Measurements from ENCODE around the gene COL6A2.

The COL6A2 gene

DNA sequence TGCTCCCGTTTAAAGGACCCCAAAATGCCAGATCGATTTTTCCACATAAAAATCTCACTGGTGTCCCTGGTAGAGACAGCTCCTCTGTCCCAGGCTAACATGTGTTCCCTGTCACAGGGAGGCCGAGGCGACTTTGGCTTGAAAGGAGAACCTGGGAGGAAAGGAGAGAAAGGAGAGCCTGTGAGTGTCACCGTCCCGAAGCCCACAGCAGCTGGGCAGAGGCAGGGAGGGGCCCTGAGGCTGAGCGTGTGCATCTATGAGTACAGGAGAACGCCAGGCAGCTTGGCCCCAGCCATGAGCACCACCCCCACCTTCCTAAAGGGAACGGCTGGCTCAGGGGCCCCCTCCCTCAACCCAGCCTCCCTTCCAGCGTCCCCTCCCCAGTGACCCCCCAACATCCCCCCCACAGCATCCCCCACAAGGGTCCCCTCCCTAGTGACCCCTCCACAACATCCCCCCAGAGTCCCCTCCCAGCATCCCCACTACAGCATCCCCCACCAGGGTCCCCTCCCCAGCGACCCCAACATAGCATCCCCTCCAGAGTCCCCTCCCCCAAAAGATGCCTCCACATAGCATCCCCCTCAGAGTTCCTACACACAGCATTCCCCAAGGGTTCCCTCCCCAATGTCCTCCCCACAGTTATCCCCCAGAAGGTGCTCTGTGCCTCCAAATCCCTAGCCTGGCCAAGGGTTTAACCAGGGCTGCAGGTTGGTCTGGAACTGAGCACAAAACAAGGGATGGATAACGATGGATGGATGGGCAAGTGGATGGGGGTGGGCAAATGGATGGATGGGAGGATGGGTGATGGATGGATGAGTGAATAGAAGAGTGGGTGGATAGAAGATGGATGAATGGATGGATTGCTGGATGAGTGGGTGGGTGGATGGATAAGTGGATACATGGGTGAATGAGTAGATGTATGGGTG, 25.1 kb downstream of the COL6A2 start:
- TF ChIP-seq, protein P1, sequence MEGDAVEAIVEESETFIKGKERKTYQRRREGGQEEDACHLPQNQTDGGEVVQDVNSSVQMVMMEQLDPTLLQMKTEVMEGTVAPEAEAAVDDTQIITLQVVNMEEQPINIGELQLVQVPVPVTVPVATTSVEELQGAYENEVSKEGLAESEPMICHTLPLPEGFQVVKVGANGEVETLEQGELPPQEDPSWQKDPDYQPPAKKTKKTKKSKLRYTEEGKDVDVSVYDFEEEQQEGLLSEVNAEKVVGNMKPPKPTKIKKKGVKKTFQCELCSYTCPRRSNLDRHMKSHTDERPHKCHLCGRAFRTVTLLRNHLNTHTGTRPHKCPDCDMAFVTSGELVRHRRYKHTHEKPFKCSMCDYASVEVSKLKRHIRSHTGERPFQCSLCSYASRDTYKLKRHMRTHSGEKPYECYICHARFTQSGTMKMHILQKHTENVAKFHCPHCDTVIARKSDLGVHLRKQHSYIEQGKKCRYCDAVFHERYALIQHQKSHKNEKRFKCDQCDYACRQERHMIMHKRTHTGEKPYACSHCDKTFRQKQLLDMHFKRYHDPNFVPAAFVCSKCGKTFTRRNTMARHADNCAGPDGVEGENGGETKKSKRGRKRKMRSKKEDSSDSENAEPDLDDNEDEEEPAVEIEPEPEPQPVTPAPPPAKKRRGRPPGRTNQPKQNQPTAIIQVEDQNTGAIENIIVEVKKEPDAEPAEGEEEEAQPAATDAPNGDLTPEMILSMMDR (IDR thresholded peaks at IDR 0.05; ENCODE audit: control insufficient read depth, insufficient read depth, low read depth, low read length, missing control alignments) = no peak
- no peak overlapping the region for H3K4me3 ChIP-seq (ENCODE audit: control insufficient read depth, low read depth, low read length)
- no peak for DNase-seq (ENCODE audit: low read depth)

DNA sequence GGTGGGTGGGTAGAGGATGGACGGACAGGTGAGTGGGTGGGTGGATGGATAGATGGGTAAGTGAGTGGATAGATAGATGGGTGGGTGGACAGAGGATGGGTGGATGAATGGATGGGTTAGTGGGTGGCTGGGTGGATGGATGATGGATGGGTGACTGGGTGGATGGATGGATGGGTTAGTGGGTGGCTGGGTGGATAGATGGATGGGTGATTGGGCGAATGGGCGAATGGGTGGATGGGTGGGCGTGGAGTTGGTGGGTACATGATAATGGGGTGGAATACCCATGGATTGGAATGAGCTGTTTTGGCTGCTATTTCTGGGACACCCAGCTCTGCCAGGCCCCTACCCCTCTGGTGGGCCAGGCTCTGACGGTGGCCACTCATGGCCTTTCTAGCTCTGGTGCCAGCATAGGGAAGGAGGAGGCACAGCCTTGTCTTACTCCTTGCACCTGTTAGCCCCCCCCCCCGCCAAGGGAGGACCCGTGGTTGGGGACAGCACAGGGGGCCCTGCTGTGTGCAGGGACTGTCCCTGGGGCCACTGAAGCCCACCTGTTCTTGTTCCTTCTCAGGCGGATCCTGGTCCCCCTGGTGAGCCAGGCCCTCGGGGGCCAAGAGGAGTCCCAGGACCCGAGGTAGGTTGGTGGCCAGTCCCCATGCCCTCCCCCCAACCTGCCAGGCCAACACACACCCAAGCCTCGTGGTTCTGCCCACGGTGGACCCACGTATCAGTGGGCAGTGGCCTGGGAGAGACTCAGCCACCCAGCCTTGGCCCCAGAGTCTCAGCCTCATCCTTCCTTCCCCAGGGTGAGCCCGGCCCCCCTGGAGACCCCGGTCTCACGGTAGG, 26.4 kb downstream of the COL6A2 start:
- no peak for DNase-seq (ENCODE audit: low read depth)
- TF ChIP-seq, protein P1 (IDR thresholded peaks at IDR 0.05; ENCODE audit: control insufficient read depth, insufficient read depth, low read depth, low read length, missing control alignments) = no peak

DNA sequence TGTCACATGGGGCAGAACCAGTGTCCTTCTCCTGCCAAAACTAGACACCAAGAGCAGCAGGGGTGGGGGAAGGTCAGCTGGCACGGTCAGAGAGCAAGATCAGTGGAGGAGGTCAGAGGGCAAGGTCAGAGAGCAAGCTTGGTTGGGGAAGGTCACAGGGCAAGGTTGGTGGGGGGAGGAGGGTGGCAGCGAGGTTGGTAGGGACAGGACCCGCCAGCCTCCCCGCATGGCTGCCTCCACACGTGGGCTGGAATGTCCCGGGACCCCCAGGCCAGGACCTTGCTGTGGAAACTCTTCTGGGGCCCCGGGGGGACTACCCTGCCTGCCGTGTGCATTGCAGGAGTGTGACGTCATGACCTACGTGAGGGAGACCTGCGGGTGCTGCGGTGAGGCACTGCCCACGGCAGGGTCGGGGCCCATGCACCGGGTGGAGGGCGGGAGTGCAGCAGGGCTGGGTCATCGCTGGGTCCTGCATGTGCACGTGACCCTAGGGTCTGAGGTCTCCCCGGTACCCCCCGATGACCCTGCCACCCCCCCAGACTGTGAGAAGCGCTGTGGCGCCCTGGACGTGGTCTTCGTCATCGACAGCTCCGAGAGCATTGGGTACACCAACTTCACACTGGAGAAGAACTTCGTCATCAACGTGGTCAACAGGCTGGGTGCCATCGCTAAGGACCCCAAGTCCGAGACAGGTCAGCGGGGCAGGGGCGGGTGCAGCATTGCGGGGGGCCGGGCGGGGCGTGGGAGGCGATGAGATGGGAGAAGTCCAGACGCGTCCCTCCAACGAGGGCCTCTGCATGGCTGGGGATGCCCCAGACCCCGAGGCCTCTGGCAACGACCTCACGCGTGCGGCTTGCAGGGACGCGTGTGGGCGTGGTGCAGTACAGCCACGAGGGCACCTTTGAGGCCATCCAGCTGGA, 27.3 kb downstream of the COL6A2 start:
- DNase-seq (ENCODE audit: low read depth) = no peak
- TF ChIP-seq, protein P1 (IDR thresholded peaks at IDR 0.05; ENCODE audit: control insufficient read depth, insufficient read depth, low read depth, low read length, missing control alignments) = no peak
- H3K4me3 ChIP-seq (ENCODE audit: control insufficient read depth, low read depth, low read length) = no peak overlapping the region

More for the DNA sequence above, 26.4 kb downstream of the COL6A2 start:
- no peak overlapping the region for H3K4me3 ChIP-seq (ENCODE audit: control insufficient read depth, low read depth, low read length)

DNA sequence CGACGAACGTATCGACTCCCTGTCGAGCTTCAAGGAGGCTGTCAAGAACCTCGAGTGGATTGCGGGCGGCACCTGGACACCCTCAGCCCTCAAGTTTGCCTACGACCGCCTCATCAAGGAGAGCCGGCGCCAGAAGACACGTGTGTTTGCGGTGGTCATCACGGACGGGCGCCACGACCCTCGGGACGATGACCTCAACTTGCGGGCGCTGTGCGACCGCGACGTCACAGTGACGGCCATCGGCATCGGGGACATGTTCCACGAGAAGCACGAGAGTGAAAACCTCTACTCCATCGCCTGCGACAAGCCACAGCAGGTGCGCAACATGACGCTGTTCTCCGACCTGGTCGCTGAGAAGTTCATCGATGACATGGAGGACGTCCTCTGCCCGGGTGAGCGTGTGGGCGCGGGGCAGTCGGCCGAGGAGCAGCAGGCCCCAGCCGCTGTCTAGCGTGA, 28.0 kb downstream of the COL6A2 start:
- DNase-seq (ENCODE audit: low read depth) = no peak
- H3K4me3 ChIP-seq (ENCODE audit: control insufficient read depth, low read depth, low read length) = no peak overlapping the region
- TF ChIP-seq, protein P1 (IDR thresholded peaks at IDR 0.05; ENCODE audit: control insufficient read depth, insufficient read depth, low read depth, low read length, missing control alignments) = no peak

DNA sequence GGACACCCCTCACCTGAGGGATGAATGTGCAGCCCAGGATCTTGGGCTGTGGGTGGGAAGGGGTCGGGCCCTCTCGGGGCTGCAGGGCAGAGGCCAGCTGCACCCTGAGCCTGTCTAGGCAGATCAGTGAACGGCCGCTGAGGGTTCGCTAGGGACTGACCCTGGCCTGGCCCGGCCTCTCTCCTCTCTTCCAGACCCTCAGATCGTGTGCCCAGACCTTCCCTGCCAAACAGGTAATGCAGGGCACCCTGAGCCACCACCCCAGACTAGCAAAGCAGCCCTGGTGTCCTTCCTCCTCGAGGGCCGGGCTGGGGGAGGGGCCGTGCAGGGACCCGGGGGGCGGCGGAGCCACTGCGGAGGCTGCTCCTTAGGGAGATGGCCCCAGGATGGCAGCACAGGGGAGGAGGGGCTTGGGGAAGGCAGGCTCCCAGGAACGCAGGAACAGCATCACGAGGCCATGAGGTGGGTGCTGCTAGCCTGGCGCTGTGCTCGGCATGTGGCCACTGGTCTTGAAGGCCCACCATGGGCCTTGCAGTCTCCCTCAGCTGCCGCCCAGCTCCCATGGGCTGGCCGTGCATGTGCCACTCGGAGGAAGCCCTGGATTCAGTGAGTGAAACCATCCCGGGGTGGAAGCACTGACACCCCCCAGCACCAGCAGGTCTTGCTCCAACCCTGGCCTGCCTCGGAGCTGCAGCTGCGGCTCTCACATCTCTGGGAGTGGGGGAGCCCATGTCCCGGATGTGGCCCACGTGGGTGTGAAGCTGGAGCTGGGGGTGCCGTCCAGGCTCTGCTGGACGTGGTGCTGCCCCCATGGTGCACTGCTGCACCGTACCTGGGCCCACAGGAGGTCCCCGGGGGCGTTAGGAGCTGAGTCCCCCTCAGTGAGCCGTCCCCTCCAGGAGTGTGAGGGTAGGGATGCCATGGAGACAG, 28.7 kb downstream of the COL6A2 start:
- TF ChIP-seq, protein P1 (IDR thresholded peaks at IDR 0.05; ENCODE audit: control insufficient read depth, insufficient read depth, low read depth, low read length, missing control alignments) = no peak
- H3K4me3 ChIP-seq (ENCODE audit: control insufficient read depth, low read depth, low read length) = no peak overlapping the region
- no peak for DNase-seq (ENCODE audit: low read depth)
